K562 (cell line): ENCODE measurements around the gene PHKA2. TPM values are rescaled to one million over a fixed set of nuclear protein-coding genes. Genes with fewer than 3 reads are reported as not detected.

Source experiments
- SAP30 ChIP-seq: fragments of 200-600 bp; sonication (generic); IDR thresholded peaks from 2 replicates; pipeline ENCODE4 v1.6.1; 2012; ENCODE audit warnings: borderline replicate concordance, low read depth, mild to moderate bottlenecking, moderate library complexity, low read length, control low read depth, inconsistent platforms; ENCODE audit not compliant: insufficient read depth, poor library complexity, severe bottlenecking
- ZBTB40 ChIP-seq, 2 experiments: fragments of 450-650 bp in 1 of 2; sonication (generic) in 1 of 2; formaldehyde crosslinking in 1 of 2; IDR thresholded peaks; 2 replicates each; pipeline versions ENCODE4 v1.7.1 to v1.9.0; 2016 to 2022; ENCODE audit warnings: inconsistent platforms in 1 of 2, mild to moderate bottlenecking in 1 of 2, missing genetic modification reagents in 1 of 2
- polyA plus RNA-seq, 8 experiments: library from polyadenylated mRNA; depleted of rRNA in 4 of 8; stranded (reverse) in 5 of 8; unstranded in 3 of 8; fragments of >200 nt; fragmentation: Nextera tagmentation in 2 of 8; fragmentation: Illumina TruSeq in 1 of 8; extraction: Ambion mirVana in 2 of 8; extraction: Trizol in 1 of 8; gene quantifications; 2 replicates each; pipeline versions ENCODE4 v1.2.1 to v1.2.3, GENCODE V29; 2011 to 2014; ENCODE audit warnings: inconsistent platforms in 1 of 8, missing spikeins in 1 of 8
- total RNA-seq, 7 experiments: library from RNA; depleted of rRNA in 6 of 7; stranded (reverse); fragments of >200 nt in 6 of 7; fragmentation: Illumina TruSeq in 2 of 7; extraction: Trizol in 2 of 7; gene quantifications; 2 replicates each; pipeline versions ENCODE4 v1.2.1 to v1.2.3, GENCODE V29; 2011 to 2021; ENCODE audit warnings: low replicate concordance in 1 of 7

The PHKA2 gene
- total and polyA plus RNA-seq, 9 of the 15 experiments (the other 6 are each of a cell fraction or from before 2014, with no cell fraction given) = 2.8 to 33.1 (median 20.3) TPM

GRCh38 chrX:18872621-18873020, 111.3 kb downstream of the PHKA2 start (continued):
- TF ChIP-seq SAP30 = no peak
- TF ChIP-seq ZBTB40 (IDR thresholded peaks at IDR 0.05) = no peak
- no peak for TF ChIP-seq ZBTB40 (CRISPR knock-in tag; IDR thresholded peaks at IDR 0.05)
